WTC11 (cell line): ENCODE measurements around the gene ERBB4.

ENCODE experiments used
- SP1 ChIP-seq: sonication (generic); formaldehyde crosslinking; conservative IDR thresholded peaks from 2 replicates; pipeline ENCODE4 v1.8.1; 2022; ENCODE audit warnings: missing genetic modification reagents
- TF ChIP-seq, protein P1 (sequence below): fragments of 200-600 bp; IDR thresholded peaks from 2 replicates; pipeline ENCODE4 v1.8.0; 2022; ENCODE audit warnings: antibody characterized with exemption

DNA sequence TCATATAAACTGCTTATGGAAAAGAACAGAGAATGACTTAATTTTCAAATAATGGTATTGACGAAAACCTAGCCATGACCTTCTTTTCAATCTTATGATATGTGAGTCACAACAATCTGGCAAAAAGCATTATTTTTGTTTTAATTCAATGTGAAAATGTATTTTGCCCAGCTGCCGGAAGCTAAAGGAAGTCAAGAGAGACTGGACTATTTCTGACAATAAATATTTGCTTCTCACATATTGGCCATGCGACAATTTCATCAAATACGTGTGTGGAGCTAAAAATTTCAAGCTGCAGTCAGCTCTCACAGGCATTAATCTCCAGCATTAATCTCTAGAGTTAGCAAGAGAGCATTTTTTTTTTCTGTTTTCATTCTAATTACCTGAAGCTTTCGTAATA lies 1101.2 kb downstream of the ERBB4 start:
- TF ChIP-seq, protein P1, sequence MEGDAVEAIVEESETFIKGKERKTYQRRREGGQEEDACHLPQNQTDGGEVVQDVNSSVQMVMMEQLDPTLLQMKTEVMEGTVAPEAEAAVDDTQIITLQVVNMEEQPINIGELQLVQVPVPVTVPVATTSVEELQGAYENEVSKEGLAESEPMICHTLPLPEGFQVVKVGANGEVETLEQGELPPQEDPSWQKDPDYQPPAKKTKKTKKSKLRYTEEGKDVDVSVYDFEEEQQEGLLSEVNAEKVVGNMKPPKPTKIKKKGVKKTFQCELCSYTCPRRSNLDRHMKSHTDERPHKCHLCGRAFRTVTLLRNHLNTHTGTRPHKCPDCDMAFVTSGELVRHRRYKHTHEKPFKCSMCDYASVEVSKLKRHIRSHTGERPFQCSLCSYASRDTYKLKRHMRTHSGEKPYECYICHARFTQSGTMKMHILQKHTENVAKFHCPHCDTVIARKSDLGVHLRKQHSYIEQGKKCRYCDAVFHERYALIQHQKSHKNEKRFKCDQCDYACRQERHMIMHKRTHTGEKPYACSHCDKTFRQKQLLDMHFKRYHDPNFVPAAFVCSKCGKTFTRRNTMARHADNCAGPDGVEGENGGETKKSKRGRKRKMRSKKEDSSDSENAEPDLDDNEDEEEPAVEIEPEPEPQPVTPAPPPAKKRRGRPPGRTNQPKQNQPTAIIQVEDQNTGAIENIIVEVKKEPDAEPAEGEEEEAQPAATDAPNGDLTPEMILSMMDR: no peak
- TF ChIP-seq SP1 (CRISPR knock-in tag): no peak
